Breast epithelium (tissue), 3 donors: ENCODE results near the gene CBR1.

Experiments used
- CTCF ChIP-seq, 3 donors: fragments of 450-650 bp; IDR thresholded peaks; one replicate each; pipeline ENCODE4 v1.5.1; 2016 to 2017; ENCODE audit warnings: antibody characterized with exemption in 3 of 3, mild to moderate bottlenecking in 3 of 3, moderate library complexity in 3 of 3
- POLR2A ChIP-seq: fragments of 450-650 bp; IDR thresholded peaks from one replicate; pipeline ENCODE4 v1.6.1; 2016; ENCODE audit warnings: antibody characterized with exemption, mild to moderate bottlenecking, moderate library complexity

- TF ChIP-seq POLR2A (no peak), CTCF (IDR thresholded peaks at IDR 0.05) (no peak)
These were observed 1.2 kb downstream of the CBR1 start for GRCh38 chr21:36070999-36071398.
